Ovary (tissue), 9 donors: Measurements from ENCODE around the gene IGFBP2. TPM values are rescaled to one million over a fixed set of nuclear protein-coding genes. Genes with fewer than 3 reads are reported as not detected.

ENCODE experiments used
- DNase-seq, 5 donors: peaks; one replicate each; pipeline ENCODE4 v3.0.0-alpha.2; 2019 to 2020
- H3K27ac ChIP-seq, 2 donors: fragments of 200-600 bp; one replicate each; pipeline versions ENCODE4 v1.5.1 to v1.8.0; 2019 to 2022
- H3K27me3 ChIP-seq: fragments of 200-600 bp; one replicate; pipeline ENCODE4 v1.8.0; 2022
- H3K36me3 ChIP-seq: fragments of 200-600 bp; sonication (generic); one replicate; pipeline ENCODE4 v1.5.1; 2019
- H3K4me1 ChIP-seq: one replicate; pipeline ENCODE4 v1.8.1; 2013; ENCODE audit warnings: mild to moderate bottlenecking, moderate library complexity; ENCODE audit not compliant: insufficient read depth
- H3K4me3 ChIP-seq: fragments of 200-600 bp; sonication (generic); one replicate; pipeline ENCODE4 v1.5.1; 2017
- H3K9me3 ChIP-seq, 2 donors: fragments of 200-600 bp in 1 of 2; sonication (generic) in 1 of 2; one replicate each; pipeline versions ENCODE4 v1.5.1 to v1.8.1; 2013 to 2019; ENCODE audit warnings: mild to moderate bottlenecking in 1 of 2, moderate library complexity in 1 of 2
- CTCF ChIP-seq, 3 donors: fragments of 450-650 bp in 2 of 3; fragments of 200-600 bp in 1 of 3; IDR thresholded peaks; one replicate each; pipeline versions ENCODE4 v1.5.1 to v1.8.0; 2016 to 2022; ENCODE audit warnings: antibody characterized with exemption in 3 of 3, mild to moderate bottlenecking in 1 of 3
- EP300 ChIP-seq: sonication (generic); formaldehyde crosslinking; IDR thresholded peaks from one replicate; pipeline ENCODE4 v1.6.1; 2017; ENCODE audit warnings: antibody characterized with exemption
- POLR2A ChIP-seq: fragments of 450-650 bp; IDR thresholded peaks from one replicate; pipeline ENCODE4 v1.6.1; 2017; ENCODE audit warnings: antibody characterized with exemption, mild to moderate bottlenecking, moderate library complexity
- WGBS, 3 donors: extraction: QIAGEN DNeasy Blood & Tissue Kit in 1 of 3; methylation state at CpG; one replicate each; pipeline versions ENCODE4 v1.1.5 to v1.1.7; 2013 to 2017; 5-methylcytosine and 5-hydroxymethylcytosine counted together
- intact Hi-C, 4 donors: fragments of 100-400 bp; cut with DNase I; formaldehyde crosslinking; loops; one replicate each; pipeline versions ENCODE4 v1.11.0 to v1.15.1; 2022 to 2023
- polyA plus RNA-seq, 2 donors: library from polyadenylated mRNA; stranded (reverse); fragments of 200-250 nt in 1 of 2; fragments of 350-450 nt in 1 of 2; fragmentation: Illumina TruSeq in 1 of 2; extraction: RNeasy Lipid Tissue Mini Kit (QIAGEN cat#74804) in 1 of 2; gene quantifications; one replicate each; pipeline ENCODE4 v1.2.3, GENCODE V29; 2013 to 2014
- total RNA-seq, 7 donors: library from RNA; depleted of rRNA in 2 of 7; stranded (reverse); fragments of >200 nt in 2 of 7; fragmentation: NEBNext Ultra II Directional in 3 of 7; extraction: Animal tissue kit (Norgen Biotek cat#: 25700) in 3 of 7; gene quantifications; one replicate each; pipeline versions ENCODE4 v1.1.0 to v1.2.4, GENCODE V29; 2016 to 2023
- donor health status: DM: no; HTN: no; CAD: no; lungs with moderate emphysema.
- donor health status: DM: no; HTN: no; CAD: no.
- donor health status: Bipolar disorder and iron deficiency.
- donor health status: DM: yes; HTN: yes; CAD: no.
- donor health status: DM: no; HTN: no; CAD: no.
- donor health status: DM: yes; HTN: yes; CAD: no.

The IGFBP2 gene
- total and polyA plus RNA-seq, 9 donors: 47.2 to 333 (median 165) TPM

DNA sequence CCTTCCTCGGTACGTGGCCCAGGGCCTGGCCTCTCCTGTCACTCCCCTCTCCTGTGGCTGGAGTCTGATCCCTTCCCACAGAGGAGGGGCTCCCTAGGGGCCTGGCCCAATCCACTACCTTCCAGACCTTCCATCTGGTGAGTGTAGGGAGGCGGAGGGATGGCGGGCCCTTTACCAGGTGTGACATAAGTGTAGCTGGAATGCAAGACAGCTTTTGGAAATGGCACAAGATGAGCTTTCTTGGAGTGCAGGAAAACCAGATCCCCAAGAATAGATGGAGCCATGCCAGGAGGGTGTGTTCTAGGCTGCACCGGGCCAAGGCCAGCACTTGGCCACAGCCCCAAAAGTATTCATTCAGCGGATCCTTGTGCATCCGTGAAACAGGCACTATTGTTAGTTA, 32.0 kb downstream of the IGFBP2 start:
- DNase-seq: peak; percentile 79 to 90 (median 86)
- WGBS, 3 donors: 17 to 37% (median 19%) methylated on average over 7 of the region's 7 CpGs
- intact Hi-C loops: loop anchor here in 3 of 4 donors (2.0 to 10.0 kb wide), 3 partner anchors 140 to 1230 kb away; partner anchors contain the start of gene FN1 (in 1 of the 3)

DNA sequence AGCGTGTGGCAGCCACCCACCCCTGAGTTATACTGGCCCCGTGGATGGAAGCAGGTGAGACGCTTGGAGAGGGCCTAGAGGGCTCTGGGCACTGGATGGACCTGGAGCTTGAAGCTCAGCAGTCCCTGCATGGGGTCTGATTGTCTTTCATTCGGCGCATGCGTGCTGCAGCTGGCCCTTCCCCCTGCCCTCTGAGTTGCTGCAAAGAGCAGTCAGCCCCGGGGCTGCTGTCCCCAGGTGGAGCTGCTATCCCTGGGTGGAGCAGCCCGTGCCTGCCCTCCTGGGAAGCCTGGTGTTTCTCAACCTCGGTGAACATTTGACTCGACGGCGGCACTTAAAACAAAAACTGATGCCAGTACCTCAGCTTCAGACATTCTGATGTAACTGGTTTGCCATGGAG, 32.5 kb downstream of the IGFBP2 start:
- WGBS, 3 donors: 30 to 33% (median 30%) methylated on average over 12 of the region's 12 CpGs
- intact Hi-C loops: loop anchor here in 3 of 4 donors (1.0 to 10.0 kb wide), 5 partner anchors 141 to 1231 kb away; partner anchors contain the start of gene FN1 (in 1 of the 3)
- H3K27me3 ChIP-seq: no peaks in the 10 kb centered on the region
- no peak overlapping the region for H3K4me3 ChIP-seq
- H3K27ac ChIP-seq: peak overlapping the region in 1 of 2 donors; percentile 22
- no peaks in the 10 kb centered on the region for H3K36me3 ChIP-seq
- no peak for TF ChIP-seq EP300
- no peak for TF ChIP-seq CTCF (IDR thresholded peaks at IDR 0.05)
- no peak for TF ChIP-seq POLR2A
- DNase-seq: peak in 3 of 5 donors; percentile 49 to 67 (median 63)
- H3K4me1 ChIP-seq: peaks cover 12% of the 10 kb centered on the region
- no peaks in the 10 kb centered on the region for H3K9me3 ChIP-seq

More for the DNA sequence above, 32.0 kb downstream of the IGFBP2 start:
- H3K4me1 ChIP-seq: peaks cover 10% of the 10 kb centered on the region
- H3K4me3 ChIP-seq: no peak overlapping the region
- H3K27me3 ChIP-seq: no peaks in the 10 kb centered on the region
- peak overlapping the region in 1 of 2 donors; percentile 22 for H3K27ac ChIP-seq
- no peaks in the 10 kb centered on the region for H3K36me3 ChIP-seq
- no peaks in the 10 kb centered on the region for H3K9me3 ChIP-seq
- TF ChIP-seq POLR2A: no peak
- no peak for TF ChIP-seq CTCF (IDR thresholded peaks at IDR 0.05)
- TF ChIP-seq EP300: no peak

- WGBS, 3 donors: 13 to 15% (median 15%) methylated on average over 9 of the region's 9 CpGs
- Histone ChIP-seq H3K4me3 (no peak overlapping the region), H3K4me1 (peaks cover 12% of the 10 kb centered on the region), H3K36me3 (no peaks in the 10 kb centered on the region), H3K27ac (no peak overlapping the region), H3K9me3 (no peaks in the 10 kb centered on the region), H3K27me3 (no peaks in the 10 kb centered on the region)
- peak; percentile 91 to 96 (median 95) for TF ChIP-seq CTCF (IDR thresholded peaks at IDR 0.05)
- TF ChIP-seq POLR2A: no peak
- no peak for TF ChIP-seq EP300
- intact Hi-C loops: loop anchor here in 3 of 4 donors (1.0 to 10.0 kb wide), 4 partner anchors 147 to 1232 kb away; partner anchors contain the start of gene FN1 (in 1 of the 3)
- DNase-seq: peak; percentile 62 to 86 (median 77)
Measured at GRCh38 chr2:216666461-216667233, 33.4 kb downstream of the IGFBP2 start.

DNA sequence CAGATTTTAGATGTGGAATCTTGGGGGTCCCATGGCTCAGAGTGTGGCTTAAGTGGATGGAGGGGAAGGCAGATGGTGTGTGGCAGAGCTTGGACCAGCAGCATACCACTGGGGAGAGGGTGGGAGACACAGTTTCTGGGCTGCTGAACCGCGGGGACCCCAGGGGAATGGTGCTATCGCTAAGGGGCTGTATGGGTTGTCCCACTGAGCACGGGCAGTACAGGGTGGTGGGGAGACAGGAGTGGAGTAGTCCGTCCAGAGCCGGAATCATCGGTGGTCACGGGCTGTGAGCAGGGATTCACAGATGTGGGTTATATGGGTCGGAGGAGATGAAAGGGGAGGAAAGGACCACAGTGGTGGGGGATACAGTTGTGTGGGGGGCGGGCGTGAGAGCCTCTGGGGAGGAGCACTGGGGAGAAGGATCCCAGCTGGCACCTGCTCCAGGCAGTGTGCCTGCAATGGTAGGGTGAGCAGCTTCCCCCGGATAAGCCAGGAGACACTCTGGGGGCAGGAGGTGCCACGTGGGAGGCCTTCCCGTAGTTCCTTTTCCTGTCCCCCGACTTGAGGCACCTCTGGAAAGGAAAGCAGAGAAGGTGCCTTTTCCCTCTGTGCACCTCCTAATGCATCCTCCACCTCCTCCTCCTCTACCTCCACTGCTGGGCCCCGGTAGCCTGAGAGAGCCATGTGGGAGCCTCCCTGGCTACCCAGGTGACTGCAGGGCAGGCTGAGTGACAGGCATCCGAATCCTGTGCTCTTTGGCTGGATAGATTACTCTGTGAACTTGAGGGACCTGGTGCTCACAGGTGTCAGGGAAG, 37.3 kb downstream of the IGFBP2 start:
- DNase-seq: peak in 3 of 5 donors; percentile 45 to 68 (median 53)
- Histone ChIP-seq H3K36me3 (no peaks in the 10 kb centered on the region), H3K4me1 (peaks cover 6% of the 10 kb centered on the region), H3K4me3 (no peak overlapping the region), H3K27me3 (no peaks in the 10 kb centered on the region), H3K27ac (peak overlapping the region; percentile 30), H3K9me3 (no peaks in the 10 kb centered on the region)
- intact Hi-C loops: loop anchor here in 1 of 4 donors (10.0 kb wide), 1 partner anchor 1084 kb away; no protein-coding TSS in a partner anchor
- no peak for TF ChIP-seq POLR2A
- no peak for TF ChIP-seq EP300
- no peak for TF ChIP-seq CTCF (IDR thresholded peaks at IDR 0.05)
- 20 to 34% (median 27%) methylated on average over 17 of the region's 17 CpGs for whole genome bisulfite sequencing, 3 donors
